Measurements from ENCODE around the gene KRT32. TPM values are rescaled to one million over a fixed set of nuclear protein-coding genes. Genes with fewer than 3 reads are reported as not detected.

The KRT32 gene
- polyA plus RNA-seq, 5 donors = not detected

GRCh38 chr17:41467561-41467960 is 375 bp upstream of the KRT32 start:
- DNase-seq = no peak

GRCh38 chr17:41464682-41465081 is 2.5 kb downstream of the KRT32 start:
- DNase-seq = peak; percentile 27 to 30

- no peak for DNase-seq
Observed at GRCh38 chr17:41464173-41464572, 3.0 kb downstream of the KRT32 start.

GRCh38 chr17:41463746-41464145 is 3.4 kb downstream of the KRT32 start:
- no peak for DNase-seq

- DNase-seq = no peak
Observed at GRCh38 chr17:41462705-41463104, 4.5 kb downstream of the KRT32 start.

GRCh38 chr17:41457676-41458075 is 9.5 kb downstream of the KRT32 start:
- no peak for DNase-seq

- DNase-seq = no peak
Observed at GRCh38 chr17:41456204-41456603, 11.0 kb downstream of the KRT32 start.

GRCh38 chr17:41455236-41455635 is 11.9 kb downstream of the KRT32 start:
- no peak for DNase-seq

- no peak for DNase-seq
Observed at GRCh38 chr17:41453066-41453465, 14.1 kb downstream of the KRT32 start.

- DNase-seq = no peak
Observed at GRCh38 chr17:41452281-41452680, 14.9 kb downstream of the KRT32 start.

- DNase-seq = no peak
Observed at GRCh38 chr17:41451154-41451728, 15.9 kb downstream of the KRT32 start.

- no peak for DNase-seq
Observed at GRCh38 chr17:41449008-41449407, 18.2 kb downstream of the KRT32 start.

- no peak for DNase-seq
Observed at GRCh38 chr17:41448506-41448905, 18.7 kb downstream of the KRT32 start.

GRCh38 chr17:41446806-41447205 is 20.4 kb downstream of the KRT32 start:
- DNase-seq = no peak

GRCh38 chr17:41444640-41445039 is 22.5 kb downstream of the KRT32 start:
- DNase-seq = no peak

- DNase-seq = no peak
Observed at GRCh38 chr17:41444186-41444585, 23.0 kb downstream of the KRT32 start.

GRCh38 chr17:41442739-41443138 is 24.4 kb downstream of the KRT32 start:
- no peak for DNase-seq

- no peak for DNase-seq
Observed at GRCh38 chr17:41440531-41441033, 26.6 kb downstream of the KRT32 start, which contains the start of gene KRT38. TSS of gene KRT38 (minus strand) at chr17:41440983. CDS start at chr17:41440921, 62 bp downstream.

- no peak for DNase-seq
Observed at GRCh38 chr17:41439375-41439774, 27.8 kb downstream of the KRT32 start.

- DNase-seq = no peak
Observed at GRCh38 chr17:41437769-41438168, 29.4 kb downstream of the KRT32 start.

GRCh38 chr17:41437254-41437653 is 29.9 kb downstream of the KRT32 start:
- DNase-seq = no peak

- no peak for DNase-seq
Observed at GRCh38 chr17:41434415-41434814, 32.8 kb downstream of the KRT32 start.

- DNase-seq = no peak
Observed at GRCh38 chr17:41434005-41434404, 33.2 kb downstream of the KRT32 start.

- no peak for DNase-seq
Observed at GRCh38 chr17:41433586-41433985, 33.6 kb downstream of the KRT32 start.
